GM12892 (cell line): ENCODE measurements around the gene KLRB1.
"Not testable (repeated sequence)": the region's sequence is repeated elsewhere in the genome, so short reads cannot be mapped to it uniquely, and the experiment has no call there.

Source experiments
- DNase-seq: peaks from one replicate; pipeline ENCODE4 v3.0.0; 2011; ENCODE audit not compliant: insufficient read length
- FAIRE-seq: peaks from 2 replicates; lab custom pipeline; 2011; peaks lifted over from hg19 to GRCh38; lab: Jason Lieb, UNC
- POLR2A ChIP-seq: IDR thresholded peaks from 2 replicates; pipeline ENCODE4 v1.6.1; 2011; ENCODE audit warnings: low read depth, low read length, control low read depth
- POLR2AphosphoS5 ChIP-seq: IDR thresholded peaks from 2 replicates; pipeline ENCODE4 v1.6.1; 2011; ENCODE audit warnings: low read depth, low read length, control low read depth
- TAF1 ChIP-seq: IDR thresholded peaks from 2 replicates; pipeline ENCODE4 v1.6.1; 2011; ENCODE audit warnings: low read depth, mild to moderate bottlenecking, control low read depth, low read length, borderline replicate concordance

KLRB1 gene

DNA sequence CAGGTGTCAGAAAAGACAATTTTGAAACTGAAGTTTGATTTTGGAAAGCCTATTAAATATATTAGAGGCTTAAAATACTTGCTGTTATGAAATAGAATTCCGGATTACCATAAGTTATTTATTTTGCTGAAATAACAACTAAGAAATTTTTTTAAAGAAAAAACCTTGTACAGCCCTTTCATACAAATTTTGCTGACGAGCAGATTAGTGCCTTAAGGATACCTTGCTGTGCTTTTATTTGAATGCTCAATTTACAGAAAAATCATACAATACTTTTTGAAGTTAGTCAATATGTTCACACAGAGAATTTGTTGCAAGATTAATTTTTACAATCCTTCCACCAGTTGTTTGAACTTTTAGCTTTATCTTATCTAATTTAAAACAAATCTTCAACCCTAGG, 32.3 kb upstream of the KLRB1 start:
- TF ChIP-seq POLR2AphosphoS5 (no peak), POLR2A (no peak)
- DNase-seq (no peak), FAIRE-seq (no peak)

DNA sequence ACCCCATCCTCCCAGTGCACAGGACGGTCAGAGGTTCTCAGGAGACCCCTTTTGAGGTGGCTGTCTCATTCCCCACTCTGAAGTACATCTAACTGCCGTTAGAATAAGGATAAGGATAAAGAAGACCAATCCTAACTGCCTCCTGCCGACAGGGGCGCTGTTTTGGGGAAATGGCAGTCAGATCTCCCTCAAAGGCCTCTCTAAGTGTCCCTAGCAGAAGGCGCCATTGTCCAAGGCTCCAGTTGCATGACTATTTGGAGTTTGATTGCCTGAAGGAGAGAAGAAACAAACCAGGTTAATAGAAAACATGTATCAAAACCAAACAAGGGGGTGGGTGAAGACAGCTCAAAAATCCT, 29.1 kb upstream of the KLRB1 start:
- no peak for TF ChIP-seq POLR2AphosphoS5
- no peak for TF ChIP-seq POLR2A
- no peak for TF ChIP-seq TAF1
- DNase-seq (no peak), FAIRE-seq (peak; percentile 5)

DNA sequence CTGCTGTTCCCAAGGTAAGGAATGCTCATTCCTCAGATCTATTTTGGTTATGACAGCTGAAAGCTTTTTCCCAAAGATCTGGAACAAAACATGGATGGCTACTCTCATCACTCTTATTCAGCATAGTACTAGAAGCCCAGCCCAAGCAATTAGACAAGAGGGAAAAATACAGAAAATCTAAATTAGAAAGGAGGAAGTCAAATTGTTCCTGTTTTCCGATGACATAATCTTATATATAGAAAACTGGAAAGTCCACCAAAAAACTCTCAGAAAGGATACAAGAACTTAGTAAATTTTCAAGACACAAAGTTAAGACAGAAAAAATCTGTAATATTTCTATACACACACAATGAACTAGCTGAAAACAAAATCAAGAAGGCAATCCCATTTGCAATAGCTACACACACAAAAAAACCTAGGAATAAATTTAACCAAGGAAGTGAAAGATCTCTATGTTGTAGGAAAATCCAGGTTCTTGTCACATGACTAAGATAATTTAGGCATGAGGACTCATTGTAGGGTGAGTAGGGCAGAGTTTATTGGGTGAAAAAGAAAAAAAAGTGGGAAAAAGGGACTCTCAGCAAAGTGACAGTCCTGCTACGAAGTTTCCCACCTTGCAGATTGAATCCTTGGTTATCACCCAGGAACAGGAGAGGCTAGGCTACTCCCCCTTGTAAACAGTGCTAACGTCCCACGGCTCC, 28.6 kb upstream of the KLRB1 start:
- peak; percentile 89 for FAIRE-seq
- DNase-seq = no peak
- TF ChIP-seq POLR2AphosphoS5 = no peak
- TF ChIP-seq TAF1 = no peak
- no peak for TF ChIP-seq POLR2A

DNA sequence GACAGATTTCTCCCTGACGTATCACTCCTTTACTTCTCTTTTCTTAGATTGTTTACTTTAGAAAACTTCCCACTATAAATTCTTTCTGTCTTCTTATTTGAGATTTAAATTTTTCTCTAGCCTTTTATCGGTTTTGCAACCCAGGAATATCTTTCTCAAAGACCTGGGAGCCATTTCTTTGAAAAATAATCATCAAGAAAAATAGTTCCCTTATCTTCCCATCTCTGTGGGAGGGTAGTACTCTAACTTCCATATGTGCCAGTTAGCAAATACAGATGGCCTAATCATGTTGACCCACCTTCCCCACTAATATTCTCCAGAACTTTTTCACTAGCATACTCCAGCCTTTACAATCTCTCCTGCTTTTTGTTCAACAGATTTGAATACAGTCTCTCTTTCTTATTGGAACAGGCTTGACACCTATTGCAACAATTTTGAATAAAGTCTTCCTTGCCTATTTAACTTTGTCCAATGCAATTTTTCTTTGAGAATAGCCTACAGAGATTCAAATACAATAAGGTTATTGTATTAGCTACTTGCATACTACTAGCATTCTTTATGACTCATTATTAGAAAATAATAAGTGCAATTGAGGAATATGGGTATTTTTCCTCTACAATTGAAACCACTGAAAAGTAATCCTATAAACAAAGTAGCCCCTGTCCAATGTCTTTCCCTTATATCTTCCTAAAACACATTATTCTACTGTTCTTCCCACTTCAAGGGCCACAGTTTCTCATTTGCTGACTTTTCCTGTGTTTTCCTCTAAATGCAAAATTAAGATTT, 27.4 kb upstream of the KLRB1 start:
- FAIRE-seq (no peak), DNase-seq (no peak)
- TF ChIP-seq TAF1 = no peak

DNA sequence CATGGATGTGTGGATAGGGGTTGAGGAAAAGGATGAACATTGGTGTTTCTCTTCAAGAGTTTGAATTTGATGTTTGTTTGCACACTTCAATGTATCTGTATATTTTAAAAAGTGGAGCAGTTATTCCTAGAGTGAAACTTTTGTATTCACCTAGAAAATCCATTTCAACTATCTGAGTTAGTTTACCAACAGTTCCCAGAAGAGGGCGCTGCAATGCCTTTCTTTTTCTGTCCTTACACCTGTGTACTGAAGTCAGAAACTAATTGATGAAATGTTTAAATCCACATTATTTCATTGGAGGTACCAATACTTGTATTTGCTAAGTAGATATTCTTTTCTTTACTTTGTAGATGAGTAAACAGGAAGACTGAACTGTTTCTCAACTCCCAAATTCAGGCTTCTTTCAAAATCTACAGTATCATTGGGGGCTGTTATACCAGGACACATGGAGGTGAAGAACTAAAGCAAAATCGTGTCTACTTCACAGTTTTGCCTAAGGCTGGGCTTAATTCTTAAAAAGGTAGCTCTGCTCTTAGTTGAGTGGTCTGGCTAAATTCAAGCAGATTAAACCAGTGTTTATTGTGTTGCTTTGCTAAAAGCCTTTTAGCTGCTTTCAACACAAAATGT, 26.6 kb upstream of the KLRB1 start:
- DNase-seq (no peak), FAIRE-seq (peak; percentile 93)
- TF ChIP-seq POLR2AphosphoS5 (no peak), POLR2A (no peak), TAF1 (no peak)

DNA sequence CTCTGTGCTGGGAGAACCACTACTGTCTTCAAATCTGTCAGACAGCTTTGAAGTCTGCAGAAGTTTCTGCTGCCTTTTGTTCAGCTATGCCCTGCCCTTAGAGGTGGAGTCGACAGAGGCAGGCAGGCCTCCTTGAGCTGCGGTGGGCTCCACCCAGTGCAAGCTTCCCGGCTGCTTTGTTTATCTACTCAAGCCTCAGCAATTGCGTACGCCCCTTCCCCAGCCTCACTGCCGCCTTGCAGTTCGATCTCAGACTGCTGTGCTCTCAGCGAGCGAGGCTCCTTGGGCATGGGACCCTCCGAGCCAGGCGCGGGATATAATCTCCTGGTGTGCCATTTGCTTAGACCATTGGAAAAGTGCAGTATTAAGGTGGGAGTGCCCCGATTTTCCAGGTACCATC, 25.1 kb upstream of the KLRB1 start:
- TF ChIP-seq POLR2AphosphoS5 = no peak
- TF ChIP-seq TAF1 = no peak
- no peak for TF ChIP-seq POLR2A
- DNase-seq (no peak), FAIRE-seq (no peak)

DNA sequence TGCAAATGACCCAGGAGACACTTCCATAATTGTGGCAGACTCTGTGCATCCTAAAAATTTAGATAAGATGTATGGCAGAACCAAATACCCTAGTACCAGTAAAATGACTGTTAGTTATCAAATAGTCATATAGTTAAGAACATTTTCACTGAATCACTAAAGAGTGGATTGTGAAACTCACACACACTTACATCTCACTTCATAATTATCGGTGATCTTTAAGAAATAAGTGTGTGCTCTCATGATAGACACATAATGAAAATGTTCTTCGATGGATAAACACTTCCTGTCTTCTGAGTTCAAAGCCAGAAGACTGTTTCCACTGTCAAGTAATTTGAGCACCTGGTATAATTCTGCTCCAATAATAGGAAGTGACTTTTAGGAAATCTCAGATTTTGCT, 19.1 kb upstream of the KLRB1 start:
- no peak for DNase-seq
- peak; percentile 21 for FAIRE-seq
- TF ChIP-seq POLR2AphosphoS5 (no peak), POLR2A (no peak), TAF1 (no peak)

DNA sequence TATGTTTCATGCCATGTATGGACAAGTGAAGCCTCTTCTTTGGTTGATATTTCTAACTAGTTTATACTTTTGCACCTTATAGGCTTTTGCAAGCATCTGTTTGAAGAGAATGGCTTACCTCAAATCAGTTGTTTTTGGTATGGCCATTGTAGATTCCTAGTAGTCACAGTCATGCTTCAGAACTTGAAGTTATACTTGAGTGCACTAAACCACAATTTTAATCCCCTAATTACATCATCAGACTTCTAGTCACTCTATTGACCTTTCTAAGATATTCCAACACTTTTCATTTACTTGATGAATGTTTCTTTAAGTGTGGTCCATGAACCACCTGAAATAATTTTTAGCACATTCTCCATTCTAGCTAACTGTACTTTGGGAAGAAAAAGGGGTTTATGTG, 18.6 kb upstream of the KLRB1 start:
- no peak for DNase-seq
- no peak for FAIRE-seq
- TF ChIP-seq POLR2AphosphoS5 (no peak), POLR2A (no peak), TAF1 (no peak)

DNA sequence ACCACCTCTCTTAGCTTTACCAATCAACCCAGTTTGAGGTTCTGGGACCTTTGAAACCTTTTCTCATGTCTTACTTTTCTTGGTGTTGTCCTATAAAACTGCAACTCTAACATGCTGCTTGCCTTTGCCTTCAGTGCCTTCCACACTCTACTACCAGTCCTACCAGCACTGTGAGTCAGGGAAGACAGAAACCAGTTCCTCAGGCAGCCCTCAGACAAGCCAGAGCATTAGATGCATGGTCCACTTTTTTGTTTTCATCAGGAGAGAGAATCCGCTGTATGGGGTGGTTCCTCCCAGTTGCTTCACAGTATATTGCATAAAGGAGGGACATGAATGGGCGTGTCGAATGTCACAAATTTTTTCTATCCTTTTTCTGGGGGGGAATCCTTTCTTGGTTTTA, 17.3 kb upstream of the KLRB1 start:
- DNase-seq = no peak
- no peak for TF ChIP-seq TAF1
- no peak for TF ChIP-seq POLR2AphosphoS5
- no peak for TF ChIP-seq POLR2A
- no peak for FAIRE-seq

DNA sequence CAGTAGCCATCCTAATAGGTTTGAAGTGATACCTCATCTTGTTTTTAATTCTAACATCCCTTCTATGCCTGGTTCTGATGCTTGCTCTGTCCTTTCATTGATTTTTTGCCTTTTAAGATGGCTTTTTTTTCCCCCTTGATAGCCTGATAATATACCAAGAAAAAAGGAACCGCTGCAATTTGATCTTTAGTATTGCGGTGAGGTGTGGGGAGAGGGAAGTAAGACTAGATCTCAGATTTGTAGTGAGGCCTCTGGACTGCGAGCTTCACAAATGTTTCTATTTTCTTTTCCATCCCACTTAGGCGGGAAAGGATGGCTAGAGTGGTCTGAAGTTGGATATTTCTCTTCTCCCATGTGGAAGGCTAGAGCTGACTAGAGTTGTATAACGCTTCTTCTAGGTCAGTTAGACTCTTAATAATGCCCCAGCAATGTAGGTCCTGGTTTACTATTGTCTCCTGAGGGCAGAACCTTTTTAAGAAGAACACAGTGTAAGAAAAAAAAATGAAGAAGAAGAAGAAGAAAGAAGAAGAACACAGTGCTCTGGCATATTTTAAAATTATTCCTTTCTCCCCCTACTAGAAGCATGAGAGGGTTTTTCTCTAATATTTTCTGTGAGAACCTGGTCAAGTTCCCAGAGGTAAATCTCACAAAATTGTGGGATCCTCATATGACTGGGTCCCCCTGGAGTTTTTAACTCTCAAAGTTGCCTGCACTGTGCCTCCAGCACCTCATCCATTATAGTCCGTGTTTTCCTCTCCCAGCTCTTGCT, 11.9 kb upstream of the KLRB1 start:
- no peak for DNase-seq
- no peak for FAIRE-seq
- TF ChIP-seq POLR2AphosphoS5 = no peak

DNA sequence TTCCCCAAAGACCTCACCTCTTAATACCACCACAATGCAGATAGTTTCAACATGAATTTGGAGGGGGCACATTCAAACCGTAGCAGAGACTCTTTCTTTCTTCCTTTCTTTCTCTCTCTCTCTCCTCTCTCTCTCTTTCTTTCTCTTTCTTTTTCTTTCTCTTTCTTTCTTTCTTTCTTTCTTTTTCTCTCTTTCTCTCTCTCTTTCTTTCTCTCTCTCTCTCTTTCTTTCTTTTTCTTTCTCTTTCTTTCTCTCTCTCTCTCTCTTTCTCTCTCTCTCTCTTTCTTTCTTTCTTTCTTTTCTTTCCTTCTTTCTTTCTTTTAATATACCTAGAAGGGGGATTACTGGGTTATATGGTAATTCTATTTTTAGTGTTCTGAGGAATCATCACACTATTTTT, 11.2 kb upstream of the KLRB1 start:
- not testable (repeated sequence) for DNase-seq, FAIRE-seq
